ENCODE data around the gene SEL1L3. TPM values are rescaled to one million over a fixed set of nuclear protein-coding genes. Genes with fewer than 3 reads are reported as not detected.

The SEL1L3 gene
- polyA plus RNA-seq, 4 donors: 16.3 to 25.4 (median 24.1) TPM

GRCh38 chr4:25759101-25759500 lies 103.7 kb downstream of the SEL1L3 start:
- DNase-seq (ENCODE audit: low read depth in 4 of 4, low spot score in 3 of 4): no peak

GRCh38 chr4:25757452-25757851 lies 105.3 kb downstream of the SEL1L3 start:
- DNase-seq (ENCODE audit: low read depth in 4 of 4, low spot score in 3 of 4): no peak

- DNase-seq (ENCODE audit: low read depth in 4 of 4, low spot score in 3 of 4): no peak
These were observed 106.3 kb downstream of the SEL1L3 start for GRCh38 chr4:25756503-25756902.

- no peak for DNase-seq (ENCODE audit: low read depth in 4 of 4, low spot score in 3 of 4)
These were observed 106.9 kb downstream of the SEL1L3 start for GRCh38 chr4:25755911-25756310.

- DNase-seq (ENCODE audit: low read depth in 4 of 4, low spot score in 3 of 4): no peak
These were observed 109.5 kb downstream of the SEL1L3 start for GRCh38 chr4:25753239-25753638.

GRCh38 chr4:25750874-25751273 lies 111.9 kb downstream of the SEL1L3 start:
- DNase-seq (ENCODE audit: low read depth in 4 of 4, low spot score in 3 of 4): no peak

GRCh38 chr4:25749150-25749794 lies 113.5 kb downstream of the SEL1L3 start:
- DNase-seq (ENCODE audit: low read depth in 4 of 4, low spot score in 3 of 4): no peak

- no peak for DNase-seq (ENCODE audit: low read depth in 4 of 4, low spot score in 3 of 4)
These were observed 118.8 kb downstream of the SEL1L3 start for GRCh38 chr4:25743971-25744370.

- DNase-seq (ENCODE audit: low read depth in 4 of 4, low spot score in 3 of 4): no peak
These were observed 133.2 kb downstream of the SEL1L3 start for GRCh38 chr4:25729564-25729963.

GRCh38 chr4:25728886-25729285 lies 133.9 kb downstream of the SEL1L3 start:
- peak in 1 of 4 donors; percentile 27 for DNase-seq (ENCODE audit: low read depth in 4 of 4, low spot score in 3 of 4)

GRCh38 chr4:25727711-25728493 lies 134.9 kb downstream of the SEL1L3 start:
- peak in 1 of 4 donors; percentile 22 for DNase-seq (ENCODE audit: low read depth in 4 of 4, low spot score in 3 of 4)

GRCh38 chr4:25725870-25726269 lies 136.9 kb downstream of the SEL1L3 start:
- DNase-seq (ENCODE audit: low read depth in 4 of 4, low spot score in 3 of 4): no peak

- no peak for DNase-seq (ENCODE audit: low read depth in 4 of 4, low spot score in 3 of 4)
These were observed 139.4 kb downstream of the SEL1L3 start for GRCh38 chr4:25723409-25723808.

- no peak for DNase-seq (ENCODE audit: low read depth in 4 of 4, low spot score in 3 of 4)
These were observed 139.8 kb downstream of the SEL1L3 start for GRCh38 chr4:25722964-25723363.

GRCh38 chr4:25713812-25714211 lies 149.0 kb downstream of the SEL1L3 start:
- no peak for DNase-seq (ENCODE audit: low read depth in 4 of 4, low spot score in 3 of 4)

- DNase-seq (ENCODE audit: low read depth in 4 of 4, low spot score in 3 of 4): no peak
These were observed 150.2 kb downstream of the SEL1L3 start for GRCh38 chr4:25712611-25713010.

- no peak for DNase-seq (ENCODE audit: low read depth in 4 of 4, low spot score in 3 of 4)
These were observed 152.2 kb downstream of the SEL1L3 start for GRCh38 chr4:25710637-25711036.

GRCh38 chr4:25704516-25704915 lies 158.3 kb downstream of the SEL1L3 start:
- no peak for DNase-seq (ENCODE audit: low read depth in 4 of 4, low spot score in 3 of 4)

- DNase-seq (ENCODE audit: low read depth in 4 of 4, low spot score in 3 of 4): no peak
These were observed 158.9 kb downstream of the SEL1L3 start for GRCh38 chr4:25703731-25704388.

GRCh38 chr4:25702848-25703247 lies 159.9 kb downstream of the SEL1L3 start:
- no peak for DNase-seq (ENCODE audit: low read depth in 4 of 4, low spot score in 3 of 4)

- no peak for DNase-seq (ENCODE audit: low read depth in 4 of 4, low spot score in 3 of 4)
These were observed 162.1 kb downstream of the SEL1L3 start for GRCh38 chr4:25700661-25701060.

GRCh38 chr4:25697516-25697915 lies 165.3 kb downstream of the SEL1L3 start:
- no peak for DNase-seq (ENCODE audit: low read depth in 4 of 4, low spot score in 3 of 4)

Data from right renal pelvis (tissue), 4 donors.